Measurements from ENCODE around the gene TANGO2. TPM values are rescaled to one million over a fixed set of nuclear protein-coding genes. Genes with fewer than 3 reads are reported as not detected.

The TANGO2 gene
- total and polyA plus RNA-seq, 10 of the 15 experiments (the other 5 are each of a cell fraction or from before 2014, with no cell fraction given): 4.0 to 24.8 (median 20.9) TPM

DNA sequence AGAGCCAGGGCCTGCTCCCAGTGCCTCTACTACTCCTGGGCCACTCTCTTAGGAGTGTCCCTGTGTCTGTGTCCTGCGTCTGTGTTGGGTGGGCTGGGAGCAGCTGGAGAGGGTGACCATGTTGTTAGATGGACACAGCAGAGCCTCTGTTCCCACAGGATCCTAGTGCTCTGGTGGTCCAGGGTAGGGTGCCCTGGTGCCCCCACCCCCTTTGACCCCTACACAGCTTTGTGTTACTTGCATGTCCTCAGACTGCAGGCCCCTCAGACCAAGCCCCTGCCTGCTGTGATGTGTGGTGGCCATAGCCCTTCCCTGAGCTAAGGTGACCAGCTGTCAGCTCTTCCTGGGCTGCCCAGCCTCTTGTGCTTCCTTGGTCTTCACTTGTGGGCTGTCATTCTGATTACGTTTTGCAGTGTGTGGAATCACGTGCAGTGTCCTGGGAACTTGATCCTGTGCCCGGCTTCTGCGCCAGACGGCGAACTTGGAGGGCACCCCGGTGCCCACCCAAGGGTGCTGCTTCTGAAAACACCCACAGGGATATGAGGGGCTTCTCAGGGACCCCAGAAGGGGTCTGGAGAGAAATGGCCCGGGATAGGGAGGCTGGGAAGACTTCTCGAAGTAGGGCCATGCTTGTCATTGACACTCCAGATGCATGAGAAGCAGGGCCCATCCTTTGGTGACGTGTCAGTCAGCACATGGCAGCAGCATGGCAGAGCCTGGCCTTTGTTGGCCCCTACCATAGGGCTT, 1.5 kb downstream of the TANGO2 start (continued):
- TF ChIP-seq ZNF592 (IDR thresholded peaks at IDR 0.05): no peak
- no peak for TF ChIP-seq GATAD2B (conservative IDR thresholded peaks at IDR 0.05; ENCODE audit: low read depth)

DNA sequence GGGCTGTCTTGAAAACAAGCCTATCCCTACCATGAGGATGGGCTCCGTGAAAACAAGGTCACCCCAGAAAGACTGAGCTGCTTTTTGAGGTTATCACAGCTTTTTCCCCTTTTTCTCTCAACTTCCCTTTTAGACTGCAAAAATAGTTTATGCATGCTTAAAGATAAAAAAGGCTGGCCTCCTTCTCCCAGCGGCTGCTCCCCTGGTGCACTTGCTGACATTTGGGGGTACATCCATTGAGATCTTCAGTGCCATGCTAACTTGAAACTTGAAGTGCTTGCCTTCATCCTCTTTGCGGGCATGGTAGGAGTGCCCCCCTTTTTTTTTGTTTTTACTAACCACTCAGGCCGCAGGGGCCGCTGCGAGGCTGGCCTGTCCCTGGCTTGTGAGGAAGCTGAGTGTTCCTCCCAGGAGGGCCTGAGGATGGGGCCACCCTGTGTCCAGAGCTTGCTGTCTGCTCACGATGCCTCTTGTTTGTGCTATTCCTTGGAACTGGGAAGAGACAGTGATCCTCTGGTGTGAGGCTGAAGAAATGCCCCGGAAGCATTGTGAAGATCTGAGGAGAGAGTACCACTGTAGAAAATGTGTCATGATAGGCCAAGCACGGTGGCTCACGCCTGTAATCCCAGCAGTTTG, 2.2 kb downstream of the TANGO2 start:
- TF ChIP-seq RUNX3 (IDR thresholded peaks at IDR 0.05; ENCODE audit: low read length) (0 out of 2 replicates have a peak, but pooled peaks have one; percentile 4), CREB1 (IDR thresholded peaks at IDR 0.05; ENCODE audit: low read depth) (no peak)
- TF ChIP-seq, protein P1, sequence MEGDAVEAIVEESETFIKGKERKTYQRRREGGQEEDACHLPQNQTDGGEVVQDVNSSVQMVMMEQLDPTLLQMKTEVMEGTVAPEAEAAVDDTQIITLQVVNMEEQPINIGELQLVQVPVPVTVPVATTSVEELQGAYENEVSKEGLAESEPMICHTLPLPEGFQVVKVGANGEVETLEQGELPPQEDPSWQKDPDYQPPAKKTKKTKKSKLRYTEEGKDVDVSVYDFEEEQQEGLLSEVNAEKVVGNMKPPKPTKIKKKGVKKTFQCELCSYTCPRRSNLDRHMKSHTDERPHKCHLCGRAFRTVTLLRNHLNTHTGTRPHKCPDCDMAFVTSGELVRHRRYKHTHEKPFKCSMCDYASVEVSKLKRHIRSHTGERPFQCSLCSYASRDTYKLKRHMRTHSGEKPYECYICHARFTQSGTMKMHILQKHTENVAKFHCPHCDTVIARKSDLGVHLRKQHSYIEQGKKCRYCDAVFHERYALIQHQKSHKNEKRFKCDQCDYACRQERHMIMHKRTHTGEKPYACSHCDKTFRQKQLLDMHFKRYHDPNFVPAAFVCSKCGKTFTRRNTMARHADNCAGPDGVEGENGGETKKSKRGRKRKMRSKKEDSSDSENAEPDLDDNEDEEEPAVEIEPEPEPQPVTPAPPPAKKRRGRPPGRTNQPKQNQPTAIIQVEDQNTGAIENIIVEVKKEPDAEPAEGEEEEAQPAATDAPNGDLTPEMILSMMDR (IDR thresholded peaks at IDR 0.05 in 2 of 3, conservative IDR thresholded peaks at IDR 0.05 in 1 of 3; ENCODE audit: control insufficient read depth in 2 of 3, extremely low read depth in 1 of 3, insufficient read depth in 1 of 3, low read depth in 3 of 3, low read length in 3 of 3): 0 out of 6 replicates have a peak, but pooled peaks of 1 of the 3 experiments have one; percentile 15
- Histone ChIP-seq H3K79me2 (ENCODE audit: control insufficient read depth, insufficient read depth, low read length) (peaks cover 23% of the 10 kb centered on the region), H3K9ac (ENCODE audit: control insufficient read depth, insufficient read depth, low read length) (peak overlapping the region; percentile 86; the same call in 1 of the 2 replicates), H3K27me3 (replicated peaks in 1 of 2; ENCODE audit: control insufficient read depth in 2 of 2, insufficient read depth in 2 of 2, low read length in 1 of 2) (peaks cover 0 to 1% of the 10 kb centered on the region in 2 experiments; a peak in 1 of 4 replicates), H3K36me3 (ENCODE audit: control insufficient read depth in 2 of 2, insufficient read depth in 2 of 2, low read length in 1 of 2) (no peaks in the 10 kb centered on the region; a peak in 1 of 4 replicates), H4K20me1 (ENCODE audit: control insufficient read depth, insufficient read depth) (no peaks in the 10 kb centered on the region; the same call in 1 of the 2 replicates), H3K9me3 (replicated peaks; ENCODE audit: control insufficient read depth, insufficient read depth, low read length) (no peaks in the 10 kb centered on the region), H2AFZ (ENCODE audit: control insufficient read depth, low read depth, low read length) (no peak overlapping the region), H3K4me1 (ENCODE audit: control insufficient read depth, insufficient read depth, low read length) (peaks cover 13% of the 10 kb centered on the region), H3K4me2 (ENCODE audit: control insufficient read depth, insufficient read depth) (peak overlapping the region; percentile 100), H3K27ac (ENCODE audit: control insufficient read depth, insufficient read depth) (0 out of 2 replicates have a peak overlapping the region, but pooled peaks have one; percentile 18), H3K4me3 (no peak overlapping the region)
- 49% methylated on average over 10 of the region's 10 CpGs for WGBS (ENCODE audit: insufficient coverage, insufficient replicate concordance, low lambda C conversion rate, missing lambda C conversion rate)
- ATAC-seq: no peak
- in situ Hi-C loops (cut with MboI): no loop called here
- ChIA-PET CTCF (interaction anchor here (0.5 to 1.7 kb wide), 5 partner anchors 10 to 293 kb away, joined by 3 to 4 read pairs (median 3); no protein-coding TSS in a partner anchor), POLR2A (interaction anchor here (0.6 kb wide), 1 partner anchor 80 kb away, joined by 3 read pairs; no protein-coding TSS in a partner anchor), RAD21 (ENCODE audit: unreplicated experiment) (no interaction called here), SMC1A (ENCODE audit: uncharacterized antibody, unreplicated experiment) (interaction anchor here (1.2 kb wide), 1 partner anchor 107 kb away, joined by 3 read pairs; no protein-coding TSS in a partner anchor)
- no peak for DNase-seq (ENCODE audit: low read depth, low spot score)
- intact Hi-C loops (cut with micrococcal nuclease; ENCODE audit: unreplicated experiment): loop anchor here (10.0 kb wide), 1 partner anchor 52 kb away; no protein-coding TSS in a partner anchor
- no TSS peak for BruUV-seq (replicated peaks)
- FAIRE-seq: no peak
